PFSK-1 (cell line): ENCODE measurements around the gene TMX4.

Experiments
- POLR2AphosphoS5 ChIP-seq: IDR thresholded peaks from 2 replicates; pipeline ENCODE4 v1.6.1; 2012; ENCODE audit warnings: low read depth, mild to moderate bottlenecking, control low read depth, low read length, moderate library complexity
- REST ChIP-seq, 2 experiments: IDR thresholded peaks; 2 replicates each; pipeline versions ENCODE4 v1.6.1 to v1.8.0; 2011 to 2012; ENCODE audit warnings: low read depth in 2 of 2, low read length in 2 of 2, control low read depth in 1 of 2, inconsistent platforms in 1 of 2, mild to moderate bottlenecking in 1 of 2, moderate library complexity in 1 of 2; ENCODE audit not compliant: insufficient read depth in 1 of 2
- SIN3A ChIP-seq: IDR thresholded peaks from 2 replicates; pipeline ENCODE4 v1.6.1; 2012; ENCODE audit warnings: mild to moderate bottlenecking, low read length, moderate library complexity, borderline replicate concordance; ENCODE audit not compliant: insufficient read depth
- TAF1 ChIP-seq: IDR thresholded peaks from 2 replicates; pipeline ENCODE4 v1.6.1; 2012; ENCODE audit warnings: low read length, control low read depth, borderline replicate concordance; ENCODE audit not compliant: insufficient read depth

GRCh38 chr20:7937328-7937727 lies 82.2 kb downstream of the TMX4 start:
- TF ChIP-seq REST (IDR thresholded peaks at IDR 0.05; ENCODE audit: insufficient read depth in 1 of 2, low read depth in 2 of 2, low read length in 2 of 2), result no peak
- TF ChIP-seq TAF1, result no peak
- no peak for TF ChIP-seq SIN3A
- no peak for TF ChIP-seq POLR2AphosphoS5
